ENCODE results near the gene GMPPA. TPM values are rescaled to one million over a fixed set of nuclear protein-coding genes. Genes with fewer than 3 reads are reported as not detected.

Gene GMPPA
- total and polyA plus RNA-seq, 4 donors, result 20.2 to 59.4 (median 43.4) TPM

- Histone ChIP-seq H3K9ac (ENCODE audit: low read depth in 1 of 2, low read length in 2 of 2) (no peak overlapping the region), H3K4me1 (ENCODE audit: control insufficient read depth in 4 of 4, insufficient read depth in 4 of 4, low read length in 3 of 4) (peaks cover 0 to 9% (median 6%) of the 10 kb centered on the region in 4 donors), H3K4me3 (ENCODE audit: low read depth in 1 of 3, low read length in 3 of 3) (no peak overlapping the region), H3K36me3 (ENCODE audit: control insufficient read depth in 4 of 4, insufficient read depth in 3 of 4, low read depth in 1 of 4, low read length in 3 of 4) (no peaks in the 10 kb centered on the region), H3K27me3 (ENCODE audit: control insufficient read depth in 4 of 4, insufficient read depth in 4 of 4, low read length in 3 of 4) (no peaks in the 10 kb centered on the region), H3K27ac (ENCODE audit: low read depth in 1 of 2, low read length in 2 of 2) (no peak overlapping the region), H3K9me3 (ENCODE audit: control insufficient read depth in 4 of 4, low read length in 3 of 4) (no peaks in the 10 kb centered on the region)
- whole genome bisulfite sequencing, result 19% methylated on average over 16 of the region's 16 CpGs
- DNase-seq (ENCODE audit: low spot score), result peak; percentile 63
- no peak for TF ChIP-seq TAF1 (conservative IDR thresholded peaks at IDR 0.05)
- no peak for TF ChIP-seq HNF4A (conservative IDR thresholded peaks at IDR 0.05)
- no peak for TF ChIP-seq GABPA (IDR thresholded peaks at IDR 0.05 in 1 of 2, conservative IDR thresholded peaks at IDR 0.05 in 1 of 2)
- no peak for TF ChIP-seq CTCF (IDR thresholded peaks at IDR 0.05; ENCODE audit: low read depth, low read length, missing input control)
- TF ChIP-seq EGR1 (IDR thresholded peaks at IDR 0.05; ENCODE audit: low read depth in 2 of 2), result no peak
- TF ChIP-seq, protein P1, sequence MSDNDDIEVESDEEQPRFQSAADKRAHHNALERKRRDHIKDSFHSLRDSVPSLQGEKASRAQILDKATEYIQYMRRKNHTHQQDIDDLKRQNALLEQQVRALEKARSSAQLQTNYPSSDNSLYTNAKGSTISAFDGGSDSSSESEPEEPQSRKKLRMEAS (IDR thresholded peaks at IDR 0.05), result no peak
- TF ChIP-seq ZBTB33 (IDR thresholded peaks at IDR 0.05), result no peak
- no peak for TF ChIP-seq FOXA2 (IDR thresholded peaks at IDR 0.05)
- TF ChIP-seq HNF4G (IDR thresholded peaks at IDR 0.05), result no peak
- no peak for TF ChIP-seq YY1 (IDR thresholded peaks at IDR 0.05)
- TF ChIP-seq NR2F2 (IDR thresholded peaks at IDR 0.05), result no peak
- no peak for TF ChIP-seq FOXA1 (IDR thresholded peaks at IDR 0.05)
- TF ChIP-seq RXRA (IDR thresholded peaks at IDR 0.05), result no peak
- TF ChIP-seq, protein P2, sequence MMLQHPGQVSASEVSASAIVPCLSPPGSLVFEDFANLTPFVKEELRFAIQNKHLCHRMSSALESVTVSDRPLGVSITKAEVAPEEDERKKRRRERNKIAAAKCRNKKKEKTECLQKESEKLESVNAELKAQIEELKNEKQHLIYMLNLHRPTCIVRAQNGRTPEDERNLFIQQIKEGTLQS (IDR thresholded peaks at IDR 0.05), result no peak
- TF ChIP-seq JUND (IDR thresholded peaks at IDR 0.05), result no peak
- TF ChIP-seq, protein P3, sequence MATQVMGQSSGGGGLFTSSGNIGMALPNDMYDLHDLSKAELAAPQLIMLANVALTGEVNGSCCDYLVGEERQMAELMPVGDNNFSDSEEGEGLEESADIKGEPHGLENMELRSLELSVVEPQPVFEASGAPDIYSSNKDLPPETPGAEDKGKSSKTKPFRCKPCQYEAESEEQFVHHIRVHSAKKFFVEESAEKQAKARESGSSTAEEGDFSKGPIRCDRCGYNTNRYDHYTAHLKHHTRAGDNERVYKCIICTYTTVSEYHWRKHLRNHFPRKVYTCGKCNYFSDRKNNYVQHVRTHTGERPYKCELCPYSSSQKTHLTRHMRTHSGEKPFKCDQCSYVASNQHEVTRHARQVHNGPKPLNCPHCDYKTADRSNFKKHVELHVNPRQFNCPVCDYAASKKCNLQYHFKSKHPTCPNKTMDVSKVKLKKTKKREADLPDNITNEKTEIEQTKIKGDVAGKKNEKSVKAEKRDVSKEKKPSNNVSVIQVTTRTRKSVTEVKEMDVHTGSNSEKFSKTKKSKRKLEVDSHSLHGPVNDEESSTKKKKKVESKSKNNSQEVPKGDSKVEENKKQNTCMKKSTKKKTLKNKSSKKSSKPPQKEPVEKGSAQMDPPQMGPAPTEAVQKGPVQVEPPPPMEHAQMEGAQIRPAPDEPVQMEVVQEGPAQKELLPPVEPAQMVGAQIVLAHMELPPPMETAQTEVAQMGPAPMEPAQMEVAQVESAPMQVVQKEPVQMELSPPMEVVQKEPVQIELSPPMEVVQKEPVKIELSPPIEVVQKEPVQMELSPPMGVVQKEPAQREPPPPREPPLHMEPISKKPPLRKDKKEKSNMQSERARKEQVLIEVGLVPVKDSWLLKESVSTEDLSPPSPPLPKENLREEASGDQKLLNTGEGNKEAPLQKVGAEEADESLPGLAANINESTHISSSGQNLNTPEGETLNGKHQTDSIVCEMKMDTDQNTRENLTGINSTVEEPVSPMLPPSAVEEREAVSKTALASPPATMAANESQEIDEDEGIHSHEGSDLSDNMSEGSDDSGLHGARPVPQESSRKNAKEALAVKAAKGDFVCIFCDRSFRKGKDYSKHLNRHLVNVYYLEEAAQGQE (IDR thresholded peaks at IDR 0.05), result no peak
- TF ChIP-seq RAD21 (IDR thresholded peaks at IDR 0.05), result no peak
- TF ChIP-seq SP1 (IDR thresholded peaks at IDR 0.05), result no peak
Observed at GRCh38 chr2:219512524-219513216, 14.0 kb downstream of the GMPPA start.

Data from liver (tissue), 9 donors.